LNCaP clone FGC (cell line): ENCODE measurements around the gene SH3BGRL2.
A peak's percentile ranks its signal among the peaks of the same experiment; 100 is the strongest.
"Not testable (repeated sequence)": the region's sequence is repeated elsewhere in the genome, so short reads cannot be mapped to it uniquely, and the experiment has no call there.

Experiments used
- DNase-seq: peaks from one replicate; pipeline ENCODE4 v3.0.0-alpha.2; 2011; ENCODE audit warnings: low read depth
- H3K4me3 ChIP-seq: 2 replicates; pipeline ENCODE4 v1.5.1; 2011; ENCODE audit warnings: mild to moderate bottlenecking, low read depth, low read length, control low read depth
- TF ChIP-seq, protein P1 (sequence below): IDR thresholded peaks from 2 replicates; pipeline ENCODE4 v1.5.1; 2012; ENCODE audit warnings: mild to moderate bottlenecking; ENCODE audit not compliant: control insufficient read depth, insufficient read depth; ENCODE audit errors: extremely low read depth

Gene SH3BGRL2

DNA sequence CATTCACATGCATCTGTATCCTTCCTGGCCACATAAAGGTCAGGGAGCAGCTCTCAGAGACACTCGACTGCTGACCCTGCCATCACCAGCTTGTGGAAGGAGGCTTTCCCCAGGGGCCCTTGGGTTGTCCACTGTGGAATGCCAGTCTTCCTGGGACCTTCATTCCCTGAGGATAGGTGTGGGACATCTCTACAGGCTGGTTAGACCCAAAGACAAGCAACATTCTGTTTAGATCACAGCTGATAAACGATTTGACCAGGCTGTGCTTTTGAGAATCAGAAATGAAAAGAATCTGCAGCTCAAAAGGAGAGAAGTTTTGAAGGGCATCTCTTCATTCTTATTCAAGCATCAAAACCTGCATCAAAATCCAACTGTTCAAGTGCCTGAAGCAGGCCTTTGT is 18.2 kb upstream of the SH3BGRL2 start:
- DNase-seq: no peak
- H3K4me3 ChIP-seq: no peak overlapping the region
- TF ChIP-seq, protein P1, sequence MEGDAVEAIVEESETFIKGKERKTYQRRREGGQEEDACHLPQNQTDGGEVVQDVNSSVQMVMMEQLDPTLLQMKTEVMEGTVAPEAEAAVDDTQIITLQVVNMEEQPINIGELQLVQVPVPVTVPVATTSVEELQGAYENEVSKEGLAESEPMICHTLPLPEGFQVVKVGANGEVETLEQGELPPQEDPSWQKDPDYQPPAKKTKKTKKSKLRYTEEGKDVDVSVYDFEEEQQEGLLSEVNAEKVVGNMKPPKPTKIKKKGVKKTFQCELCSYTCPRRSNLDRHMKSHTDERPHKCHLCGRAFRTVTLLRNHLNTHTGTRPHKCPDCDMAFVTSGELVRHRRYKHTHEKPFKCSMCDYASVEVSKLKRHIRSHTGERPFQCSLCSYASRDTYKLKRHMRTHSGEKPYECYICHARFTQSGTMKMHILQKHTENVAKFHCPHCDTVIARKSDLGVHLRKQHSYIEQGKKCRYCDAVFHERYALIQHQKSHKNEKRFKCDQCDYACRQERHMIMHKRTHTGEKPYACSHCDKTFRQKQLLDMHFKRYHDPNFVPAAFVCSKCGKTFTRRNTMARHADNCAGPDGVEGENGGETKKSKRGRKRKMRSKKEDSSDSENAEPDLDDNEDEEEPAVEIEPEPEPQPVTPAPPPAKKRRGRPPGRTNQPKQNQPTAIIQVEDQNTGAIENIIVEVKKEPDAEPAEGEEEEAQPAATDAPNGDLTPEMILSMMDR: no peak

DNA sequence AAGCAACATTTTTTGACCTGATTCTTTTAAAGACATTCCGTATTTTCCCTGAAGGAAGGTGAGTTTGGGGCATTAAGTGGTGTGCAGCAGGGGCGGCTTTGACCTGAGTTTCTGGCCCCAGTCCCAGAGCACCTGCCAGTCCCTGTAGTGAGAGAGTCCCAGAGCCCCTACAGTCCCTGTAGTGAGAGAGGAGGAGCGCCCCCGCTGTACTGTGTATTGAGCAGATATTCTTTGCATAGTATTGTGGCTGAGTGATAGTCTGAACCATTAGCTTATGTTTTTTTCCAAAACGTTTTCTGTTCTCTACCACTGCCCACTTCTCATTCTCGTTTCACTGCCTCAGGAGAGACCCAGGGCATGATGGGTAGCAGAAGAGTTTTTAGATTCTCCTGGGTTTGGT is 17.2 kb upstream of the SH3BGRL2 start:
- DNase-seq: no peak
- TF ChIP-seq, protein P1: no peak
- no peak overlapping the region for H3K4me3 ChIP-seq

DNA sequence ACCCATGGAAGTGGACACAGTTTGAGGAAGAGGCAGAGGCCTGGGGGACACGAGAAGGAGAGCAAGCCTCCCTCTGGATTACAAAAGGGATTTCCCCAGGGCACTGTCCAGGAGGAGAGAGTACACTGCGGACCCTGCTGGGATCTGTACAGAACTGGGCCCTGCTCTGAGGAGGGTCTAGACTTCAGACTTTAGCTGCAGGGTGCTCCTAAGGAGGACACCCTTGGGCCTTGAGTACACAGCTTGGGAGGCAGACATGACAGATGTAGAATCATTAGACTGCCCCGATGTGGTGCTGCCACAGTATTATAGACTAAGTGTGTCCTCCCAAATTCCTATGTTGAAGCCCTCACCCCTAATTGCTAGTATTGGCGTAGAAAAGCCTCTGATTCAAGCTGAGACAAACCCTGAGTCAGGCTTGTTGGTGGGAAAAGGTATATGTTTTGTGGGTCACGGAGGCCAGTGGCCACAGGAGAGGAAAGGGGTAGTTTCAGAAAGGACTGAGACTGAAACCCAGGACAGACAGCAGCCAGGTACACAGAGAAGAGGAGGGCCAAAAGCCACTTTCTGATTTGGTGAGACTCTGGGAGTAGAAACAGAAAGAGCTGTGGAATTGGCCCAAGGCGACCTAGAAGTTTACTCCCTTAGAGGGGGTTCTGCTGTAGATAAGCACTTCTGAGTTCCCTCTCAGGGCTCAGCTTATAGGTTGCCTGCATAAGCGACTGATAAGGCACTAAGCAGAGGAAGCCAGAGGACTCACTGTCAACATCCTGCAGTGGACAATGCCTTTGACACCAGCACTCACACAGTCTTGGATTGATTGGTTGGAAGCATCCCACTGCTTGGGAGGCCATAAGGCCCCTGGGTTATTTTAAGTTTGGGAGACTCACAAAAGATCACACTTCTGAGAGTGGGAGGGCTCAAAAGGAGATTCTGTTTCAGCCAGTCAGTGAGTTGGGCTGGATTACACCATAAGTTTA is 16.5 kb upstream of the SH3BGRL2 start:
- TF ChIP-seq, protein P1: no peak
- no peak overlapping the region for H3K4me3 ChIP-seq
- DNase-seq: no peak

DNA sequence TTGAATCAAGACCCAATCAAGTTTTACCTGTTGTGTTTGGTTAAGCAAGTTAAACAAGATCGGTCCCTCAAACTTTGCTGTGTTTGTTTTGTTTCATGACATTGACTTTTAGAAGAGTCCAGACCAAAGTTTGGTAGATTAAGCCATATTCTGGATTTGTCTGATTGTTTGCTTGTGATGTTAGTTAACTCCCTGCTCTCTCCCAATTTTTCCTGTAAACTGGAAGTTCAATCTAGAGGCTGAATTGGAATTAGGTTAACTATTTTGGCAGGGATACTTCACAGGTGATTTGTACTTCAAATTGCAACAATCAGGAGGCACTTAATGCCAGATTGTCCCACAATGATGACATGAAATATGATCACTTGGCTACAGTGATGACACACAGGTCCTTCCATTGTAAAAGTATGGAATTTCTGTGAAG is 13.6 kb upstream of the SH3BGRL2 start:
- DNase-seq: peak; percentile 58
- TF ChIP-seq, protein P1: no peak
- no peak overlapping the region for H3K4me3 ChIP-seq

DNA sequence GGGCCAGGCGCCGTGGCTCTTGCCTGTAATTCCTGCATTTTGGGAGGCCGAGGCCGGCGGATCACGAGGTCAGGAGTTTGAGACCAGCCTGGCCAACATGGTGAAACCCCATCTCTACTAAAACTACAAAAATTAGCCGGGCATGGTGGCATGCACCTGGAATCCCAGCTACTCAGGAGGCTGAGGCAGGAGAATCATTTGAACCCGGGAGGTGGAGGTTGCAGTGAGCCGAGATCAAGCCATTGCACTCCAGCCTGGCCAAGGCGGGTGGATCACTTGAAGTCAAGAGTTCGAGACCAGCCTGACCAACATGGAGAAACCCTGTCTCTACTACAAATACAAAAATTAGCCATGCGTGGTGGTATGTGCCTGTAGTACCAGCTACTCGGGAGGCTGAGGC is 12.7 kb upstream of the SH3BGRL2 start:
- H3K4me3 ChIP-seq, DNase-seq: not testable (repeated sequence)

DNA sequence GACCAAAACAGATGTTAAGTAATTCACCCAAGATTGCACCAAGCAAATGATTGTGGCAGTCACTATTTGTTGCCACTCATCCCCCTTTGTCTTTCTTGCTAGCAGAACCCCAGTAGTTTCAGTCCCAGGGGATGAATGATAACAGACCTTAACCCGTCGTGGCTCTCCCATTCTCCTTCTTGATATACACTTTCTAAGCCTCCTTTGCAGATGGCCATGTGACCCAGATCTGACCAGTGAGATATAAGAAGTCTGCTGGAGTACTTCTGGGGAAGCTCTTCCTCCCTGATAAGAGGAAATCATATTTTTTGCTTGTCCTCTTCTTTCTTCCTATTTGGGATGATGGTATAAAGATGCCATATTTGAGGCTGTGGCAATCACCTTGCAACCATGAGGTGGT is 9.6 kb upstream of the SH3BGRL2 start:
- H3K4me3 ChIP-seq: no peak overlapping the region
- TF ChIP-seq, protein P1: no peak
- DNase-seq: no peak

DNA sequence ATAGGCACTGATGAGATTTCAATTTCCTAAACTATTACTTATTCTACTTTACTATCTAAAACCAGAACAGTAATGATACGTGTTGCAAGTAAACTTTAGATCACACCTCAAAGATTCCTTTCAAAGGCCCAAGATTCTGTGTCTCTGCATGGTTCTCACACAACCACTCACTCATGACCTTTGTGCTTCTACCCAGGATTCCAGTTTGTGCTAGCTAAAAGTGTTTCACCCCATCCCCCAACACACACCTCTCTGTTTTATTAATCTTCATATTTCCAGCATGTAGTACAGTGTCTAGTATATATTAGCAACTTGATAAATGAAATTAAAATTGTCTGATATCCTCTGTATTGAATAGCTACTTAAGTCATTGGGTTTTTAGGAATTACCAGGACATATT is 8.8 kb upstream of the SH3BGRL2 start:
- no peak overlapping the region for H3K4me3 ChIP-seq
- no peak for DNase-seq
- TF ChIP-seq, protein P1: no peak
